ENCODE results near the gene IARS2. TPM values are rescaled to one million over a fixed set of nuclear protein-coding genes. Genes with fewer than 3 reads are reported as not detected.
"Not testable (repeated sequence)": the region's sequence is repeated elsewhere in the genome, so short reads cannot be mapped to it uniquely, and the experiment has no call there.

Gene IARS2
- total RNA-seq, 1 donor from 2014 or later = 71.8 TPM

DNA sequence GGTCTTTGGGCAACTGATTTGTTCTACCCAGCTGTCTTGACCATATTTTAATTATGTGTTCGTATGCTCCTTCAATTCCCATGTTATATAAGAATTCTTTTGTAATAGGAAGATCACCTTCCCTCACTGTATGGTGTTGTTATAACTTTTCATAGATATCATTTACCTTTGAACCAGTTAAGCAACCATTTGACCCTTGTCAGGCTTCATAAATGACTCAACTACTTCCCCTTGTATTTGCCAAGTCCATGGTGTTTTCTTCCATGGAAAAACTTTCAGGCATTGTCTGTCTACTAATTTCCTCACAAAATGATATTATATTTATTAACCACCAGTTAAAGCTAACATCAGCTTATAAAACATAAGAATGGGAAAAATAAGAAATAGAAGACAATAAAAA is 9.5 kb upstream of the IARS2 start:
- DNase-seq (ENCODE audit: low read depth) = no peak
- H3K27me3 ChIP-seq (ENCODE audit: control insufficient read depth, insufficient read depth, low read length) = no peaks in the 10 kb centered on the region
- TF ChIP-seq, protein P1, sequence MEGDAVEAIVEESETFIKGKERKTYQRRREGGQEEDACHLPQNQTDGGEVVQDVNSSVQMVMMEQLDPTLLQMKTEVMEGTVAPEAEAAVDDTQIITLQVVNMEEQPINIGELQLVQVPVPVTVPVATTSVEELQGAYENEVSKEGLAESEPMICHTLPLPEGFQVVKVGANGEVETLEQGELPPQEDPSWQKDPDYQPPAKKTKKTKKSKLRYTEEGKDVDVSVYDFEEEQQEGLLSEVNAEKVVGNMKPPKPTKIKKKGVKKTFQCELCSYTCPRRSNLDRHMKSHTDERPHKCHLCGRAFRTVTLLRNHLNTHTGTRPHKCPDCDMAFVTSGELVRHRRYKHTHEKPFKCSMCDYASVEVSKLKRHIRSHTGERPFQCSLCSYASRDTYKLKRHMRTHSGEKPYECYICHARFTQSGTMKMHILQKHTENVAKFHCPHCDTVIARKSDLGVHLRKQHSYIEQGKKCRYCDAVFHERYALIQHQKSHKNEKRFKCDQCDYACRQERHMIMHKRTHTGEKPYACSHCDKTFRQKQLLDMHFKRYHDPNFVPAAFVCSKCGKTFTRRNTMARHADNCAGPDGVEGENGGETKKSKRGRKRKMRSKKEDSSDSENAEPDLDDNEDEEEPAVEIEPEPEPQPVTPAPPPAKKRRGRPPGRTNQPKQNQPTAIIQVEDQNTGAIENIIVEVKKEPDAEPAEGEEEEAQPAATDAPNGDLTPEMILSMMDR (IDR thresholded peaks at IDR 0.05; ENCODE audit: insufficient read depth, low read length, poor library complexity, severe bottlenecking) = no peak
- H3K4me3 ChIP-seq (ENCODE audit: low read depth, low read length) = no peak overlapping the region
- H3K36me3 ChIP-seq (ENCODE audit: control insufficient read depth, insufficient read depth, low read length) = no peaks in the 10 kb centered on the region

DNA sequence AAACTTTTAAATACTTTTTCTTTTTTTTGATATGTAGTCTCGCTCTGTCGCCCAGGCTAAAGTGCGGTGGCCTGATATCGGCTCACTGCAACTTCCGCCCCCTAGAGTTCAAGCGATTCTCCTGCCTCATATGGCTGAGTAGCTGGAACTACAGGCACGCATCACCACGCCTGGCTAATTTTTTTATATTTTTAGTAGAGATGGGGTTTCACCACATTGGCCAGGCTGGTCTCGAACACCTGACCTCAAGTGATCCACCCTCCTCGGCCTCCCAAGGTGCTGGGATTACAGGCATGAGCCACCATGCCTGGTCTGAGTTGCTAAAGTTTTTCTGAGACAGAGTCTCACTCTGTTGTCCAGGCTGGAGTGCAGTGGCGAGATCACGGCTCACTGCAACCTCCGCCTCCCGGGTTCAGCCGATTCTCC is 7.7 kb upstream of the IARS2 start:
- TF ChIP-seq, protein P1 (IDR thresholded peaks at IDR 0.05; ENCODE audit: insufficient read depth, low read length, poor library complexity, severe bottlenecking) = peak; percentile 6
- H3K4me3 ChIP-seq (ENCODE audit: low read depth, low read length); DNase-seq (ENCODE audit: low read depth); H3K27me3 ChIP-seq (ENCODE audit: control insufficient read depth, insufficient read depth, low read length); H3K36me3 ChIP-seq (ENCODE audit: control insufficient read depth, insufficient read depth, low read length): not testable (repeated sequence)

DNA sequence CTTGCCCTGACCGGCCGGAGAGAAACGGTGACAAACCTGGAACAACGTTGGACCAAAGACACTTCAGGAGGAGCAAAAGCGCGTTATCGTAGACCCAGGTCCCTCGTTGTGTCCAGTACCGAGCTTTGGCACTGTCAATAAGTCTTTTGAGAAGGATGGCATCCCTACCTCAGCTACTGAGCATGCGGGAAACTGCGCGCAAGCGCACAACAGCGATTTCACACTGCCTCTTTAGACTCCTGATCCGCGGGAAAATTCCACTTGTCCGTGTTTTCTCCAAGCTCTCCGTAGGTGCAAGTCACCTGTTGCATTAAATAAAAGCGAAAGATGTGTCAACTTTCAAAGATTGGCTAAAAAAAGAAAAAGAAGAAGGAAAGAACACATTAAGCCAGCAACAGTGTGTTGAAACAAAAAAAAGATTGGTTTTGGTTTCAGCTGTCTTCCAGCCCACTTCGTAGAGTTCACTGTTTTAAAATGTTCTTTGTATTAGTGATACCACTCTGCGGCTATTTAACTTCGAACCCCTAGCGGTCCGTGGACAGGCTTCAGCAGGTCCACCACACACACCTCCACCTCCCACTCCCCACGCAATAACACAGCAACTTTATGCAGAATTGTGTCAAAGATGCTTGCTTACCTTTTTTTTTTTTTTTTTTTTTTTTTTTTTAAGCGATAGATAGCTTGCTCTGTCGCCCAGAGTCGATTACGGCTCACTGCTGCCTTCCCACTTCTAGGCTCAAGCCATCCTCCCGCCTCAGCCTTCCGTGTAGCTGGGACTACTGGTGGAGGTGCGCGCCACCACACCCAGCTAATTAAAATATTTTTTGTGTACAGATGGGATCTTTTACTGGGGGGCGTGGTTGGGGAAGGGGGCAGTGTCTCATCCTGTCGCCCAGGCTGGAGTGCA is 4.0 kb upstream of the IARS2 start, which contains the start of gene BPNT1:
Gene BPNT1 (minus strand): TSS at position 139 of the 907 bp plus-strand sequence. CDS start 9,942 bp downstream, outside the sequence.
- peak within 1 kb of the TSS; percentile 71 for H3K4me3 ChIP-seq (ENCODE audit: low read depth, low read length)
- TF ChIP-seq, protein P1 (IDR thresholded peaks at IDR 0.05; ENCODE audit: insufficient read depth, low read length, poor library complexity, severe bottlenecking) = no peak
- no peaks in the 10 kb centered on the region for H3K27me3 ChIP-seq (ENCODE audit: control insufficient read depth, insufficient read depth, low read length)
- peak; percentile 89 for DNase-seq (ENCODE audit: low read depth)
- H3K36me3 ChIP-seq (ENCODE audit: control insufficient read depth, insufficient read depth, low read length) = no peaks in the 10 kb centered on the region

DNA sequence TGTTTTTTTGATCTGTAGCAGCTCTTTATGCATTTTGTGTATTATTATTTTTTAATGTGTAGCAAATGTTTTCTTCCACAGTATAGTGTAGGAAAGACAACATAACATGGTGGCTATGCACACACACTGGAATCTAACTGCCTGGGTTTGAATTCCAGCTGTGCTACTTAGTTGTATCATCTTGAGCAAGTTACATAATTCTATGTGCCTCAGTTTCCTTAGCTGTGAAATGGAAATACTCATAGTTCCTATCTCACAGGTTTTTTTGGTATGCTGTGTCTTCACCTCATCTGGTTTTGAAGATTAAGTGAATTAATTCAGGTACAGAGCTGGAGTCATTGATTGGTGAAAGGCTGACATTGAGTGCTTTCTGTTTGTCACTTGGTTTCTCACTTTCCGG is 1.2 kb upstream of the IARS2 start:
- TF ChIP-seq, protein P1 (IDR thresholded peaks at IDR 0.05; ENCODE audit: insufficient read depth, low read length, poor library complexity, severe bottlenecking) = no peak
- DNase-seq (ENCODE audit: low read depth) = no peak
- Histone ChIP-seq H3K4me3 (ENCODE audit: low read depth, low read length) (no peak overlapping the region), H3K36me3 (ENCODE audit: control insufficient read depth, insufficient read depth, low read length) (no peaks in the 10 kb centered on the region), H3K27me3 (ENCODE audit: control insufficient read depth, insufficient read depth, low read length) (no peaks in the 10 kb centered on the region)

DNA sequence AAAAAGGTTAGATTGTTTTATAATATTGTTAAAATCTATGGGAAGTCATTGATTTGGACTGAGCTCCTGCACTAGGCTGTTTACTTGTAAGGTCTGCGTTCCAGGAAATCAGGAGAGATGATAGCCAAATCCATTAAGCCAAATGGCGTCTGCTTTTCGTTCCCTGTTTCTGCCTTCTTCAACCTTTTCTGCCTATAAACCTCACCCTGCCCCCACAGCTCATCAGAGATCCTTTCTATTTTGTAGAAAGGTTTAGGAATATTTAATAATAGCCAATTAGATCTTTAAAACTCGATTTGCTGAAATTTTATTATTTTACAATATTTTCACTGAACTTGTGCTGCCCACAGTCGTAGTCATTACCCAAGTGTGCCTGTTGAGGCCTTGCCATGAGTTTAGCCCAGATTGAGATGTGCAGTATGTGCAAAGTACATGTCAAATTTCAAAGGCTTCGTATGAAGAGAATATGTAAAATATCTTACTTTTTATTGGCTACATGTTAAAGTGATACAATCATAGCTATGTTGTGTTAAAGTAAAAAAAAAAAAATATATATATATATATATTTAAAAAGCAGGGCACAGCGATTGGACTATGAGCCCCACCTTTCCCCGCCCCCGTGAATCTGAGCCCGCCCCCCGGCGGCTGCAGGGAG is 444 bp upstream of the IARS2 start:
- DNase-seq (ENCODE audit: low read depth) = no peak
- Histone ChIP-seq H3K4me3 (ENCODE audit: low read depth, low read length) (no peak overlapping the region), H3K36me3 (ENCODE audit: control insufficient read depth, insufficient read depth, low read length) (no peaks in the 10 kb centered on the region), H3K27me3 (ENCODE audit: control insufficient read depth, insufficient read depth, low read length) (no peaks in the 10 kb centered on the region)
- TF ChIP-seq, protein P1 (IDR thresholded peaks at IDR 0.05; ENCODE audit: insufficient read depth, low read length, poor library complexity, severe bottlenecking) = no peak
